NCI-H2196 (cell line): ENCODE data around the gene HOXC4.
"Not testable (repeated sequence)": the region's sequence is repeated elsewhere in the genome, so short reads cannot be mapped to it uniquely, and the experiment has no call there.

ENCODE experiments used
- DNase-seq: peaks from one replicate; lab custom pipeline; 2025; ENCODE audit not compliant: unreplicated experiment; lab: John Stamatoyannopoulos, UW

HOXC4 gene

DNA sequence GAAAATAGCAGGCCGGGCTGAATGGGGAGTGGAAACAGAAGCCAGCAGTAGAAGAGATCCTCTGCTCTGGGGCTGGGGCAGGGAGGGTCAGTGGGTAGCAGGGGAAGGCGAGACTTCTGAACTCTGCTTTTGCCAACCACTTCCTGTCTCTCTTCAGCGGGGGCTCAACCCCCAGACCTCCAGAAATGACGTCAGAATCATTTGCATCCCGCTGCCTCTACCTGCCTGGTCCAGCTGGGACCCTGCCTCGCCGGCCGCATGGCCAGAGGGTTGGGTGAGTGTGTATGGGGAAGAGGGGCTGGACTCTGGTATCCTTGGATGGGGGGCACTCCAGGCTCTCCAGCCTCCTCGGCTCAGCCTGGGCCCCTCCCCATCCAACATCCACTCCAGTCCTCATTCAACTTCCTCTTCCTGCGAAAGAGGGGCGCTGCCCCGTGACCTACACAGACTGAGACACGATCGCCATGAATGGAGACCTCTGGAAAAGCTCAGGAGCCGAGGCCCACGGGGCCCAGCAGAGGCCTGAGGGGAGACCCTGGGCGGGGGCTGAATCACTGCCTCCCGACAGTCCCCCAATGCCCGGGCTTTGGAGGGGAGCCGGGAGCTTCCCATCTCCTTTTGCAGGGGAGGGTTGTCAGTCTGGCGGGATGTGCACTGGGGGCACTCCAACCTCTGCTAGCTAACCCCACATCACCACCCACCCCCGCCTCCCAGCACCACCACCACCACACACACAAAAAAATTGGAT lies 458 bp upstream of the HOXC4 start:
- no peak for DNase-seq

DNA sequence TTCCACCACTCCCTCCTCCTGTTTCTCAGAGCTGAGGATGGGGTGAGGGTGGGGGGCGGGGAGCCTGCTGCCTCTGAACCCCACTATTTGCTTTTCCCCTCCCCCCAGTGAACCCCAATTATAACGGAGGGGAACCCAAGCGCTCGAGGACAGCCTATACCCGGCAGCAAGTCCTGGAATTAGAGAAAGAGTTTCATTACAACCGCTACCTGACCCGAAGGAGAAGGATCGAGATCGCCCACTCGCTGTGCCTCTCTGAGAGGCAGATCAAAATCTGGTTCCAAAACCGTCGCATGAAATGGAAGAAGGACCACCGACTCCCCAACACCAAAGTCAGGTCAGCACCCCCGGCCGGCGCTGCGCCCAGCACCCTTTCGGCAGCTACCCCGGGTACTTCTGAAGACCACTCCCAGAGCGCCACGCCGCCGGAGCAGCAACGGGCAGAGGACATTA lies 1.1 kb downstream of the HOXC4 start:
- no peak for DNase-seq

DNA sequence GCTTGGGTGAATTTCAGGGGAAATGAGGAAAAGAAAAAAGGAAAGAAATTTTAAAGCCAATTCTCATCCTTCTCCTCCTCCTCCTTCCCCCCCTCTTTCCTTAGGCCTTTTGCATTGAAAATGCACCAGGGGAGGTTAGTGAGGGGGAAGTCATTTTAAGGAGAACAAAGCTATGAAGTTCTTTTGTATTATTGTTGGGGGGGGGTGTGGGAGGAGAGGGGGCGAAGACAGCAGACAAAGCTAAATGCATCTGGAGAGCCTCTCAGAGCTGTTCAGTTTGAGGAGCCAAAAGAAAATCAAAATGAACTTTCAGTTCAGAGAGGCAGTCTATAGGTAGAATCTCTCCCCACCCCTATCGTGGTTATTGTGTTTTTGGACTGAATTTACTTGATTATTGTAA lies 1.9 kb downstream of the HOXC4 start:
- no peak for DNase-seq

DNA sequence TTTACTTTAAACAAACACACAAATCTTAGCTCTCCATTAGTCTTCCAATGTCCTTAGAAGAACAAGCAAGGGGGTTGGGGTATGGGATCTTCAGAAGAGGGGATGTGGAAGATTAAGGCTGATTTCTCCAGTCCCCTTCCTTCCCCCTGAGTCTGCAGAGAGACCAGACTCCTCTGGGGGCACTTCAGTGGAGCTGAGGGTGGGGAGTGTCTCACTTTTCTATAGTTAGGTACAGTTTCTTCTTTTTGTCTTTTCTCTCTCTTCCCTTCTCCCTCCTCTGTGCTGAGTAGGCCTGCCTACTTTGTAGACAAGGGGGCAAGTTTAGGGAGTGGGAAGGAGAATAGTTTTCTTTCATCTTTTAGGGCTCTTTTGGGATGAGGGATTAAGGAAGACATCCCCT lies 2.5 kb downstream of the HOXC4 start:
- DNase-seq, result no peak

DNA sequence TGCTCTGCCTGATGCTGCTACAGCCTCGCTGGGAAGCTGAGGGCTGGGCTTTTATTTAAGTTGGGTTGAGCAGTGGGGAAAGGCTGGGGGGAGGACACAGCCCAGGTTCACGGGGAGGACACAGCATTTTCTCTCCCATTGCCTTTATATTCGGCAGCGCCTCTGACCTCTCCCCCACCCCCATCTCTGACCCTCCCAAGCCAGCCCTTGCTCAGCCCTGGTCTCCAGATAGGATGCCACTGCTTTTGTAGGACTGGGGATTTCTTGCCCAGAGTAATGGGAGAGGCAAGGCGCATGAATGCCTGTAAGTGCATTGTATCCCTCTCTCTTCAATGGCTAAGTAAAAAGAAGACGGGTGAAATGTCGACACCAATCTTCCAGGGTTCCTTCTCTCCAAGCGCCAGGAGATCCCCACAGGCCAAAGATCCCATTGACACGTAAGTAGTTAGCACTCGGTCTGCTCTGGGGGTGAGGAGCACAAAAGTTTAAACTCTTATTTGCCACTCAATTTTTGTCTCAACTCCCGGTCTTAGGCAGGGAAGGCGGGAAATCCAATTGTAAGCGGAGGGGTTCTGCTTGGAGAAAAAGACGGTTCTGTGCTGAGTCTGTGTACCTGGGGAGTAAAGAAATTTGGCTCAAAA lies 4.6 kb downstream of the HOXC4 start:
- no peak for DNase-seq

DNA sequence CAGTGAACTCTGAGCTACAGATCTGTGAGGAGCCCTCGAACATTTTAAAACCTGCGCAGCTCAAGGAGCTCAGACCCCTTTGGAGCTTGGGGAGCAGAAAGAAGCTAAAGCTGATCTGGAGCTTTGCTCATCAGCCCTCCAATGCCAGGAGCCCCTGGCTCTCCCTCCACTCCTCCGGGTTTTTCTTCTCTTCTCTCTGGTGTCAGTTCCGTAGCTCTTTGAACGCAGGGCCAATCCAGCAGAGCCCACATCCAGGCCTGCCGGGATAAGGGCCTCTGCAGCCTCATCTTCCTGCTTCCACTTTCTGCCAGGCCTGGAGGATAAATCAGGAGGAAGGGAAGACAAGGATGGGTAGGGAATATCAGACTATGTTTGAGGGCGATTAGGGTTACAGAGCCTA lies 6.0 kb downstream of the HOXC4 start:
- DNase-seq, result no peak

DNA sequence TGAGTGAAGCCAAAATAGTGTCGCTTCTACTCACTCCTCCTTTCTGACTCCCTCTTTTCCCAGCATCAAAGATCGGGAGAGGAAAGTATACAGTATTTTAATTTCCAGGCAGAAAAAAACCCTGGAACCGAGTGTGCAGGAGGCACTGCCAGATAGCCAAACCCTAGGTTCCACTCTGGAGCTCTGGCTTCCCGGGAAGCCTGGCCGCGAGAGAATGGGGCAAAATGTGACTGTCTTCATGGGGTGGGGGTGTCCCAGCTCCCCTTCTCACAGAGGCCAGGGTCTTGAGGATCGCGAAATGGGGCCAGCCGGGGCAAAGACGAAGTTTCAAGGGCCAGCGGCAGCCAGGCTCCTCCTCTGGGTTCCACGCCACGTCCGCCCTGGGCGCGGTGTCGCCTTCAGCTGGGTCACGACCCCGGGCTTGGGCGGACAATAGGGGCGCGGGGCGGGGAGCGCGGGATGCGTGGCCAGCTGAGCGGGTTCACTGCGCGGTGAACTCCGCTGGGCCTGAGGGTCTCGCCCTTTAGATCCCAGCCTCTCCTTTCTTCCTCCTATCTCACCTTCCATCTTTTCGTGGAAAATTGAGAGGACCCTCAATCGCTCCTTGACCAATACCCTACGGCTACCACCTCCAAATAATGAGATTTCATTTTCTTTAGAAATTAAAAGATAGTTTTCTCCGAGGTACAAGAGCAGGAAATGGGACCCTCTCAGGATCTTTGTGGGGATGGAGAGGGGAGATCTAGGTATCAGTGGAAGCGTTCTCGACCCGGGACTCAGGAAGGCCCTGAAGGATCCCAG lies 6.7 kb downstream of the HOXC4 start:
- DNase-seq, result no peak

DNA sequence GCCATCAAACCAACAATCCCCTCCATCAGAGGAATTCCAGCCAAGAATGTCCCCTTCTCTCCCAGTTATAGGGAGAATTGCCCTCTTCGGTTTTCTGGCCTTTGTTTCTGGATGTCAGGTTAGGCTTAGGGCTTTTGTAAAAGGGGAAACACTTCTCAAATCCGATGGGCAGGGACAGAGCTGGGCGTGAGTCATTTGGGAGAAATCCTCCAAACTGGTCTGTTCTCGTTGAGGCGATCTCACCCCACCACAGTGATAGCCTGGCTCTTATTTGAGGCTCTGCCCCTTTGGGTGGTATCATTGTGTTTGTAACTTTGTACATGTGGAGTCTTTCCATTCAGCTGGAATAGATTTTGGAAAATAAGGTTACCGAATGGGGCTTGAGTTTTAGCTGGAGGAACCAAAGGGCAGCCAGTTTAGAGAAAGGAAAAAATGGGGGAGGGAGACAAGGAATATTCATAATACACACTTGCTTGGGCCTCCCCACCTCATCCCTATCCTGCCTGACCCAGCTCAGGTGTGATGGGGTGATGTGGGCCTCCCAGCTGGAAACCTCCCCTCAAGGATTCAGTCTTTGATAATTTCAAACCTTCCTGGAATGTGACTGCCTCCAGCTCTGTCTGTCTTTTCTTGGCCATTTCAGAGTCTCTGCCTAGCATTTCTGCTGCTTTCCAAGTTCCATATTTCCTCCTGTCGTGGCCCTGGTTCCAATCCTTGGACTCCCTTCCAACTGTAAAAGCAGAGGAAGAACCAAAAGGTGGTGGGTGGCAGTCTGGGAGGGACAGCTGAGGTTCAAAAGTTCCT lies 7.5 kb downstream of the HOXC4 start:
- no peak for DNase-seq

DNA sequence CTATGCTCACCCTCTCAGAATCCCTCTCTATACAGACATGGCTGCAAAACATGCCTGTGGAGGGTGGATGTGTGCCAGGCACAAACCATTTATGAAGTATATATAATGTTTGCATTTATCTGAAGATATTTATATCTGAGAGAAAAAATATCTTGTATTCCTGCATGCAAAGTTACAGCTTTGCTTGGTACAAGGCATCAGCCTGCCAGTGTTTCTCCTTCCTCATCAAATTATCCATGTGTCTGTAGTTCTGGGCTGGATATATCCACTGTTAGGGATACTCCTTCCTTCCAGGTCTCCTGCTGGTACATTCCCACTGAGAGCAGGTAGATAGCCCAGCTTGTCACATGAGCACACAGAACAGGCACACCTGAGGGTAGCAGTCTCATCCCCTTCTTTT lies 12.0 kb downstream of the HOXC4 start:
- DNase-seq, result no peak

DNA sequence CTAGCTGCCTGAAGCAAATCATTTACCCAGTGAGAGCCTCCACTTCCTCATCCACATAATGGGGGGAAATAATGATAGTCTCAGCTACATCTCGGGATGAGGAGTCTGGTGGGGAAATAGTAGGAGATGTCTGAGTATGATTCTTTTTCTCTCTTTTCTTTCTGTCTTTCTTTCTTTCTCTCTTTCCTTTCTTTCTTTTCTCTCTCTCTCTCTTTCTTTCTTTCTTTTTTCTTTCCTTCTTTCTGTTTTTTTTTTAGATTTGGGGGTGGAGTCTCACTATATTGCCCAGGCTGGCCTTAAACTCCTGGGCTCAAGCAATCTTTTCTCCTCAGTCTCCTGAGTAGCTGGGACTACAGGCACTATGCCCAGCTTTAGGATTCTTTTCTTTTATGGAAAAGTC lies 12.8 kb downstream of the HOXC4 start:
- no peak for DNase-seq

DNA sequence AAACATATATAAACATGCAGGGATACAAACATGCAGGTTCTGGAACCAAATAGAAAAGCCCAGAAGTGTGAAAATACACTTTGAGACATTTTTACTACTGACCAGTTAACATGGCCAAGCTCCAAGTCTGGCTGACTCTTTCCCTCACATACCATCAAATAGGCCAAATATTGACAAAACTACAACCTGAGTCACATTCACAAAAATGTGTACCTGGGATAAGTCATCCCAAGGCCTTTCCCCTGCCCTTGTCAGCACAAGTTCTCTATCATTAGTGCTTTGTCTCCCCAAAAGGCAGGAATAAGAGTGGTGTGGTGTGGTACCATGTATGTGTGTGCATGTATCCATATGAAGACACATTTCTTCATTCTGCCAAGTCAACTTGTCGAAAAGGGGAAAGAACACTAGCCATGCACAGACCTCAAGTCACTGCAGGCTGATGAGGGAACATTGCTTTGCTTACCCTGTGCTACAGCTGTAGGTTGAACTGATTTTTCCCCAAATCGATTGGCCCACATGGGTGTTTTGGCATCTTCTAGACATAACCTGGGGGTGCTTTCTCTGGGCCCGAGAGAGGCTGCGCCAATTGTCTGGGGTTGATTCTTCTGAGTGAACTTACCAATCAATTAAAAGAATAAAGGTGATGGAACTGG lies 14.9 kb downstream of the HOXC4 start:
- DNase-seq, result no peak

DNA sequence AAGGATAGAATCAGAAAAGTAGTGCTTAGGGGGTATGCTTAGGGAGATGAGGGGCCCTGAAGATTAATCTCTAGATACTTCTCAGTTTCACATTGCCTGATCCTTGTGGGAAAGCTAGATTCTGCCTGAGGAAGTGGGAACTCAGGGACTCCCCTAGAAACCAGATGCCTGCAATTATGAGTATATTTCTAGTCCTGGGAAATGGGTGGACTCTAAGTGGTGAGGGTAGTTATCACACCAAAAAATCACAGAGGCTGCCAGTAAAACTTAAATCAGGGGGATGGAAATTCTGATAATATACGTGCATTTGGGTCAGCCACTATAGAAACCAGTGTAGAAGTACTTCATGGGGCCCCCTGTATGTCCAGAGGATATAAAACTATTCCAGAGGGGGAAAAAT lies 18.3 kb downstream of the HOXC4 start:
- DNase-seq, result no peak

DNA sequence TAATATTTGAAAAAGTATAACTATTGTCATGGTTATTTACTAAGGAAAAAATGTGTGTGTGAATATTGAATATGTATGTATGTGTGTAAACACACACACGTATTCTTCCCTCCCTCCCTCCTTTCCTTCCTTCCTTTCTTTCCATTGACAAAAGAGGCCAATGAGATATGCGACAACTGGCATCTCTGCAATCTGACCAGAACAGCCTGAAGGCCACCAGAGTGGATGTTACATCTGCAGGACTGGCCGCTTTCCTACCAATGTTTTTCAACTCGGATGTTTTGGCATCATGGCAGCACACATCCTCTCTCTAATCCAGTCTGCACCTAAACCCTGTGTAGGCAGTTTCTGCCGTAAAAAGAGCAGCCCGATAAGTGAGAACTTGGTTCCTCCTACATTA lies 20.7 kb downstream of the HOXC4 start:
- DNase-seq, result no peak

DNA sequence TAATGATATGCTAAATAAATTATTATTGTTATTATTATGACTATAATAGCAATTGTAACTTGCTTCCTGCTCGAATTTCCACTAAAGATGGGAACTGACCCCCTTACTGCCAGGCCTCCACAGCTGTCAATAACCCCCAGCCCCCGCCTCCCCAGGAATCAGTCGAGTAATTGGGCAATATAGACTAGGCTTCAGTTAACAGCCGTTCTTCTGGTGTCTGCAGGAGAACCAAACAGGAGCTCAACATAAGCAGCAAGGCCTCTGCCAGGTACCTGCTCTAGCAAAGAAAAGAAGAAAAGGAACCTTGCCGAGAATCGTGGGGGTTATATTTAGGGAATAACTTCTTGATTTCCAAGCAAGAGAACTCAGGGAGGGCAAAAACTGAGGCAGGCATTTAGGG lies 21.8 kb downstream of the HOXC4 start:
- DNase-seq, result no peak

DNA sequence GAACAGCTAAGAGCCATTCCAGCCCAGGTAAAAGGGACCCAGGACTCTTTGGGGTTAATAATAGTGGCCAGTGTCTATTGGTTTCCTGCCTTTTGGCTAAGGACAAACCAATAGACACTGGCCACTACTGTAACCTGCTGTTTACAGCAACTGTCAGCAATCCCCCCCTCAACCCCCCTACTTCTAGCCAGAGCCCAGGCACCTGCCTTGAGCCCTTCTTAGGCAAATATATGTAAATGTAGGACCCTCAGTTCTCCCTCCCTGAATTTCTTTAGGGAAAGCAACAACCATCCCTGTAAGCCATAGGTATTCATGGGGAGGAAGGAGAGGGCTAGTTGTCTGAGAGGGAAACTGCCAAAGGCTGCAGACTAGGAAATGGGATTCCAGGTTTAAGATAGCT lies 22.3 kb downstream of the HOXC4 start:
- DNase-seq, result no peak

DNA sequence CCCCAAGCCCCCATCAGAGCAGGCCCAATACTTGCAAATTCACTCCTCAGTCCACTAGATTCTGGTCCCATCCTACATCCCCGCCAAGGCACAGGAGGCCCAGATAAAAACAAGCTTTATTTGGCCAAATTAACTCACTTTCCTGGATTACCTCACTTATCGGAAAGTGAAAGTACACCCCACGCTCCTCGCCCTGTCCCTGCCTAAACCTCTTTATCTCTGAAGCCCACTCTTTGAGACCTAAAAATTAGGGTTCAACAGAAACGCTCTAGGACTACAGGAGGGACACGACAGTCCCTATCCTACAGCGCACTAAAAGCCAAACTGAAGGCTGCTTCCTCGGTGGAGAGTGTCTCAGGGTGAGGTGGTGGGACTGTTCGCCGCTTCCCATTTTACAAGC lies 24.2 kb downstream of the HOXC4 start:
- DNase-seq, result not testable (repeated sequence)

DNA sequence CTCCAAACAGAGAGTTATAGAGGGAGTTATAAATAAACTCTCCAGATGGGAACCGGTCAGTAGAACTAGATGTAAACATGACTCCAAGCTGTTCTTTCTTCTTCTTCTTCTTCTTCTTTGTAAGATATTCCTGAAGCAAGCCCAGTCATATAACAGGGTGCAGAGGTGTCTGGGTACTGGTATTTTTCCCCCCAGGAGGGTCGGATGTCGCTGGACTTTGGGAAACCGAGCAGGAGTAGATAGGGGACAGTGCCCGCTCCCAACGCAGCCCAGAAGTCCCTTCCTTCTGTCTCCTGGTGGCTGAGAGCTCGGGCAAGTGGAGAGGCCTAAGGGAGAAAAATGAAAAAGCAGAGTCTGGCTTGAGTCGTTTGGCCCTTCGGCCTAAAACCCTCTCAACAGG lies 25.5 kb downstream of the HOXC4 start:
- DNase-seq, result not testable (repeated sequence)

DNA sequence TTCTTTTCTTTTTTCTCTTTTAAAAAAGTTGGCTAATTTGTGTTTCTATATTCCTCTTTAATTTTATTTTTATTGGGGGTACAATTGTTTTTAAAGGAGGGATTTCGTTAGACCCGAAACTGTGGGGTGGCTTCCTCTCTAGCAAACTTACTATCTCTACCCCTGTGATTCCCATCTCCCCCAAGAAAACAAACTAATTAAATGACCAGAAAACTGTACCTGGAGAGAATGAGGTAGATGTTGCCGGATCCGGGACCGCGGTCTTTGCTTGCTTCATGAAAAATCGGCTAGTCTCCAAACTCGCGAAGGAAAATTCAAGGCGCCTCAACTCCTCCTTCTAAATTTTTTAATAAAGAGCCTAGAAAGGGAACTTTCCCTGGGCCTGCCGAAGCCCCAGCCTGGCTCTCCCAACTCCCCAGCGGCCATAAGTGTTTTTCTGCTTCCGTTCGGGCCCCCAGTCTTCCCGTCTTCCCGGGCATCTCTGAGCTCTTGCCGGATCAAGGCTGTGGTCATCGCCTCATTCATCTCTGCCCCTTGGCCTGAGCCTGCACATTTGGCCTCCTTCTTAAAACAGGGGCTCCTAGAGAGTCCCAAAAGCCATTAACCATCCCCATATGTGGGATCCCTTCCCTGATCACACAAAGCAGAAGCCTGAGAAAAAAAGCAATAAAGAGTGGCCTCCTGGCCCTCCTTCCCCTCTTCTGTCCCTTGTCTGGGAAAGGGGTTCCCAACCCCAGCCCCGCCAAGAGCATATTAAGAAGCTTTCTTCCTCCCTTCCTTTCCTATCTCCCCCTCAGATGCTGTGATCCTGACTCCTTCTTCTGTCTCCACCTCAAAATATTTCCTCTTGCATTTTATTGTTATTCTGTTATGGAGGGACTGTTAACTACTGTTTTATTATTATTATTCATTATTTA lies 26.6 kb downstream of the HOXC4 start:
- not testable (repeated sequence) for DNase-seq

DNA sequence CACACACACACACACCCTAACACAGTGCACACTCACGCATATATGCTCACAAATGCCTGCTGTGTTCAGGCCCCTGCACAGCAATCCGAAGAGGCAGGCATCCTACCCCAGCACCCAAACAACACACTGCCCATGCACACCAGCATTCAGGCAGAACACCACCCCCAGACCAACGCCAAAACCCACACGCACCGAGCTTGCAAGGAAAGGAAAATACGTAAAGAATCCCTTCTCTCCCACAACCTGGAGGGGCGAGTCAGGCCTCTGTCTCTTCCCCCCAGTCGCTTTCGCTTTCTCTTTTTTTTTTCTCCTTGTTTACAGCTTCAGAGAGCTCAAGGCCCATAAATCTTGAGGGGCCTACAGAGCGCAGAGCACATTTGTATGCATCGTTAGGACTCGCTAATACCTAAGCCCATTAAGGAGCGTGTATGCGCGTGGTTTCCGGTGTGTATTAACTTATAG lies 27.4 kb downstream of the HOXC4 start:
- DNase-seq, result not testable (repeated sequence)
